OCI-LY1 (cell line): ENCODE data around the gene SDC1.

Experiments
- H2AFZ ChIP-seq: fragments of 200-600 bp; sonication (generic), shearing (Covaris generic); 2 replicates; pipeline ENCODE4 v1.6.0; 2014; ENCODE audit warnings: antibody characterized with exemption, mild to moderate bottlenecking, low read length
- H3F3A ChIP-seq: fragments of 200-600 bp; sonication (generic), shearing (Covaris generic); 2 replicates; pipeline ENCODE4 v1.6.0; 2014; ENCODE audit warnings: mild to moderate bottlenecking, antibody characterized with exemption, low read length, moderate library complexity; ENCODE audit not compliant: insufficient read depth
- H3K27ac ChIP-seq: fragments of 200-600 bp; sonication (generic); 2 replicates; pipeline ENCODE4 v1.5.1; 2014; ENCODE audit warnings: low read length, mixed run types, mild to moderate bottlenecking, low read depth; ENCODE audit not compliant: poor library complexity, severe bottlenecking
- H3K27me3 ChIP-seq: fragments of 200-600 bp; sonication (generic); 2 replicates; pipeline ENCODE4 v1.6.0; 2014; ENCODE audit warnings: antibody characterized with exemption, mild to moderate bottlenecking, low read length, moderate library complexity; ENCODE audit not compliant: insufficient read depth
- H3K36me3 ChIP-seq: fragments of 200-600 bp; sonication (generic); 2 replicates; pipeline ENCODE4 v1.6.1; 2014; ENCODE audit warnings: mild to moderate bottlenecking, antibody characterized with exemption, low read length, moderate library complexity, mixed read lengths; ENCODE audit not compliant: insufficient read depth
- H3K4me1 ChIP-seq: fragments of 200-600 bp; sonication (generic); 2 replicates; pipeline ENCODE4 v1.5.1; 2014; ENCODE audit warnings: mild to moderate bottlenecking, low read length, moderate library complexity; ENCODE audit not compliant: insufficient read depth, severe bottlenecking
- H3K4me2 ChIP-seq: fragments of 200-600 bp; sonication (generic), shearing (Covaris generic); 2 replicates; pipeline ENCODE4 v1.6.1; 2014; ENCODE audit warnings: low read length
- H3K4me3 ChIP-seq: fragments of 200-600 bp; sonication (generic); 2 replicates; pipeline ENCODE4 v1.5.1; 2014; ENCODE audit warnings: low read length, low read depth, mild to moderate bottlenecking, mixed read lengths; ENCODE audit not compliant: poor library complexity, severe bottlenecking
- H3K79me2 ChIP-seq: fragments of 200-600 bp; shearing (Covaris generic); 2 replicates; pipeline ENCODE4 v1.6.1; 2016; ENCODE audit warnings: mixed run types, low read length, mixed read lengths; ENCODE audit not compliant: insufficient read depth
- H3K9ac ChIP-seq: fragments of 200-600 bp; sonication (generic), shearing (Covaris generic); 2 replicates; pipeline ENCODE4 v1.6.1; 2014; ENCODE audit warnings: mild to moderate bottlenecking, low read length, mixed read lengths
- H3K9me2 ChIP-seq: fragments of 200-600 bp; sonication (generic), shearing (Covaris generic); 2 replicates; pipeline ENCODE4 v1.6.1; 2014; ENCODE audit warnings: low read depth, mild to moderate bottlenecking, low read length, mixed read lengths
- H3K9me3 ChIP-seq: fragments of 200-600 bp; shearing (Covaris generic); 2 replicates; pipeline ENCODE4 v1.6.1; 2014; ENCODE audit warnings: low read length, mixed read lengths
- H4K20me1 ChIP-seq: fragments of 200-600 bp; sonication (generic), shearing (Covaris generic); 2 replicates; pipeline ENCODE4 v1.6.0; 2016; ENCODE audit warnings: mild to moderate bottlenecking, low read length; ENCODE audit not compliant: insufficient read depth
- CTCF ChIP-seq: fragments of 200-600 bp; sonication (generic), shearing (Covaris generic); IDR thresholded peaks from 2 replicates; pipeline ENCODE4 v1.5.1; 2017; ENCODE audit warnings: mild to moderate bottlenecking, antibody characterized with exemption, low read length, moderate library complexity, mixed read lengths
- EZH2 ChIP-seq: fragments of 200-600 bp; sonication (generic), shearing (Covaris generic); IDR thresholded peaks from 2 replicates; pipeline ENCODE4 v1.8.0; 2017; ENCODE audit warnings: borderline replicate concordance, mixed run types, mild to moderate bottlenecking, antibody characterized with exemption, low read length, moderate library complexity, mixed read lengths

SDC1 gene

DNA sequence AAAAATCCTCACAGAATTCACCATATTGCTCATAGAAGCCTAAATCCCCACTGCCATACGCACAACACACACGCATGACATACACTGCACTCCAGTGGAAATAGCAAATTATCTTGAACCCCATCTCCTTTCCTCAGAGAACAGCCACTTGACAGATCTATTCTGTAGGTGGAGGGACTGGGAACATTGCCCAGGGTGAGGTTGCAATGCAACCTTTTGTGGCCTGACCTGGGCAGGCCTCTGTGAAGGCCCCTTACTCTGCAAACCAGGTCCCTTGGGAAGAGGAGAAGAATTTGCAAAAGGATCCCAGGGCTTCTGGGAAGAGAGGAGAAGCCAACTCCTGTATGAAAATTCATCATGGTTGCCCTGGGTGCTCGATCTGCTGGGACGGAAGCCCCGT, 51.9 kb downstream of the SDC1 start:
- Histone ChIP-seq H3K9me2 (no peaks in the 10 kb centered on the region), H2AFZ (no peak overlapping the region), H3K4me3 (no peak overlapping the region), H3F3A (no peaks in the 10 kb centered on the region), H3K9me3 (no peaks in the 10 kb centered on the region), H3K27ac (no peak overlapping the region), H3K36me3 (no peaks in the 10 kb centered on the region), H3K79me2 (no peaks in the 10 kb centered on the region), H3K4me2 (no peak overlapping the region), H3K9ac (no peak overlapping the region), H3K4me1 (no peaks in the 10 kb centered on the region), H4K20me1 (no peaks in the 10 kb centered on the region), H3K27me3 (0 out of 2 replicates have a peak, but pooled peaks cover 4% of the 10 kb centered on the region)
- TF ChIP-seq EZH2 (no peak), CTCF (no peak)

DNA sequence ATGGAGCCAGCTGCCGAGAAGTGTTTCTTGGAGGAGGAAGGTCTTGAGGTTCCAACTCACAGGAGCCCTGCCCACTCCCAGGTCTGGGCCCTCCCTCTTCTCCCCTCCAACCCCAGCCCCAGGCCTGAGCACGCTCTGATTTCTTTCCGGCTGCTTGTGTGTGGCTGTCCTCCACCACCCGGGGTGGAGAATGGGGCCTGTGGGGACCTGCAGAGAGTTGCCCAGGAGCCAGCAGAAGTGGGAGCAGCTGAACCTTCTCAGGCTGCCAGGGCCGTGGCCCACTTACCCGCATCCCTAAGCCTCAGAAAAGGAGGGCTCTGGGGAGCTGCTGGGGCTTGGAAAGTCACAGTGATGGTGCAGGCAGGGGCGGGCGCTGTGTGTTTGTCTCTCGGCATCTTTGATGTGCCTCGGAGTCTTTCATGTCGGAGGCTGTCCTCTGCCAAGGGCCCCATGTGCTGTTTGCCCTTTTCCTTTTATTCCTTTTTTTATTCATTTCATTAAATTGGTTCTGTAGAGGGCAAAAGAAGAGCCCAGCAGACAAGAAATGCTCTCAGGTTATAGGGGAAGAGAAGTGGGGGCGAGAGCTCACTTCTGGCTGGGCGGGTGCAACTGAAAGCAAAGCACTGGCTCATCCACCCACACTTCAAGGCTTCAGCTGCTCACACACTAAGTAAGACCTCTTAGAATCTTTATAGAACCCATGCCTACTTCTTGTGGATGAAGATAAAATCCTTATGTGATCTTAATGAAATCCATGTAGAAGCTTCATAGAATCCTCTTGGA, 52.5 kb downstream of the SDC1 start:
- no peak overlapping the region for H3K4me3 ChIP-seq
- H4K20me1 ChIP-seq, result no peaks in the 10 kb centered on the region
- H3K79me2 ChIP-seq, result no peaks in the 10 kb centered on the region
- H3K27me3 ChIP-seq, result 0 out of 2 replicates have a peak, but pooled peaks cover 4% of the 10 kb centered on the region
- TF ChIP-seq CTCF, result no peak
- no peak for TF ChIP-seq EZH2
- H3K9me3 ChIP-seq, result no peaks in the 10 kb centered on the region
- no peak overlapping the region for H3K27ac ChIP-seq
- no peak overlapping the region for H3K9ac ChIP-seq
- H2AFZ ChIP-seq, result no peak overlapping the region
- H3F3A ChIP-seq, result no peaks in the 10 kb centered on the region
- no peaks in the 10 kb centered on the region for H3K4me1 ChIP-seq
- H3K9me2 ChIP-seq, result no peaks in the 10 kb centered on the region
- H3K36me3 ChIP-seq, result no peaks in the 10 kb centered on the region
- H3K4me2 ChIP-seq, result no peak overlapping the region

DNA sequence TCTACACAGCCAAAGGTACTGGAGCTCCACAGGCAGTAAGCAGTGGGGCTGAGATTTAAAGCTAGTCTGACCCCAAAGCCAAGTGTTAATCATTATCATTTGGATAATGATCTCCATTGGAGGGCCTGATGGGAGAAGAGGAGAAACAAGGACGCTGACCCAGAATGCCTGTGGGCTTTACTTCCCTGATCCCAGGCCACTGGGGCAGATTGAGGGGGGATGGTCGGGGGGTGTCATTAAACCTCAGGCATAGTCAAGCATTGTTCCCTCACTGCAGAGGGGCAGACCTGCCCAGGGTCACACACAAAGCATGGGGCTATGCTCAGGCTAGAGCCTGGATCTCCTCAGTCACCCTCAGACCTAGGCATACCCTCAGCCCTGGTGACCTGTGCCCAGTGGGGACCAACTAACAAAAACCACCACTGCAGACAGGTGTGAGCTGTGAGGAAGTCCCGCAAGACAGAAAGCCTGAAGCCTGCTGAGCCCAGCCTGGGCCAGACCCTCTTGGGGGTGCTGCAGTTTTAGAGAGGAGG, 53.4 kb downstream of the SDC1 start:
- H3K4me3 ChIP-seq, result no peak overlapping the region
- no peaks in the 10 kb centered on the region for H3F3A ChIP-seq
- H2AFZ ChIP-seq, result no peak overlapping the region
- no peaks in the 10 kb centered on the region for H4K20me1 ChIP-seq
- no peaks in the 10 kb centered on the region for H3K4me1 ChIP-seq
- no peak overlapping the region for H3K9ac ChIP-seq
- no peak overlapping the region for H3K27ac ChIP-seq
- no peaks in the 10 kb centered on the region for H3K79me2 ChIP-seq
- no peak overlapping the region for H3K4me2 ChIP-seq
- H3K36me3 ChIP-seq, result no peaks in the 10 kb centered on the region
- TF ChIP-seq EZH2 (no peak), CTCF (no peak)
- H3K27me3 ChIP-seq, result 0 out of 2 replicates have a peak, but pooled peaks cover 4% of the 10 kb centered on the region
- no peaks in the 10 kb centered on the region for H3K9me3 ChIP-seq
- no peaks in the 10 kb centered on the region for H3K9me2 ChIP-seq
